Lower leg skin (tissue), 3 donors: Measurements from ENCODE around the gene ADI1.

Experiments
- CTCF ChIP-seq, 3 donors: fragments of 450-650 bp; IDR thresholded peaks; one replicate each; pipeline ENCODE4 v1.5.1; 2016; ENCODE audit warnings: antibody characterized with exemption in 3 of 3, mild to moderate bottlenecking in 3 of 3, moderate library complexity in 2 of 3
- POLR2A ChIP-seq, 2 donors: fragments of 450-650 bp; IDR thresholded peaks; one replicate each; pipeline ENCODE4 v1.6.1; 2016 to 2017; ENCODE audit warnings: antibody characterized with exemption in 2 of 2, mild to moderate bottlenecking in 1 of 2, moderate library complexity in 1 of 2

GRCh38 chr2:3463186-3463835 is 56.0 kb downstream of the ADI1 start:
- no peak for TF ChIP-seq CTCF (IDR thresholded peaks at IDR 0.05)
- TF ChIP-seq POLR2A (IDR thresholded peaks at IDR 0.05): no peak
